IMR-90 (cell line): Measurements from ENCODE around the gene CSE1L. TPM values are rescaled to one million over a fixed set of nuclear protein-coding genes. Genes with fewer than 3 reads are reported as not detected.

ENCODE experiments used
- ATAC-seq: fragments of 200-7000 bp; cut with Tn5 transposase; 2 replicates; pipeline ENCODE4 v1.9.1; 2020; ENCODE audit warnings: low read depth, mild to moderate bottlenecking, moderate library complexity
- BruUV-seq: library from RNA; stranded (reverse); fragments of 400-500 nt; replicated peaks from 2 replicates; lab custom pipeline; 2021; lab: Mats Ljungman, UMichigan
- CTCF ChIA-PET: fragments of 300-600 bp; formaldehyde crosslinking; extraction: SDS; loops from one replicate; lab custom pipeline; 2021; ENCODE audit warnings: antibody characterized with exemption; lab: Yijun Ruan, JAX
- POLR2A ChIA-PET: fragments of 300-600 bp; sonication (Branson Sonifier 250); formaldehyde crosslinking; loops from one replicate; lab custom pipeline; 2022; ENCODE audit warnings: antibody characterized with exemption; ENCODE audit not compliant: unreplicated experiment; lab: Charles Lee
- DNase-seq: peaks from one replicate; pipeline ENCODE4 v3.0.0; 2013
- H2AFZ ChIP-seq: replicated peaks from 2 replicates; pipeline ENCODE3; 2013; ENCODE audit warnings: low read length, mild to moderate bottlenecking; ENCODE audit not compliant: poor library complexity
- H2AK5ac ChIP-seq: 2 replicates; pipeline ENCODE4 v1.6.1; 2013; ENCODE audit warnings: low read depth, low read length, inconsistent platforms
- H2AK9ac ChIP-seq: replicated peaks from 2 replicates; pipeline ENCODE3; 2013; ENCODE audit warnings: mild to moderate bottlenecking, low read depth, low read length, moderate library complexity; ENCODE audit not compliant: poor library complexity
- H2BK120ac ChIP-seq: 2 replicates; pipeline ENCODE4 v1.6.1; 2013; ENCODE audit warnings: low read depth, low read length, inconsistent platforms
- H2BK15ac ChIP-seq: 3 replicates; pipeline ENCODE4 v1.6.1; 2013; ENCODE audit warnings: low read depth, low read length, inconsistent platforms
- H2BK20ac ChIP-seq: 2 replicates; pipeline ENCODE4 v1.6.1; 2013; ENCODE audit warnings: low read depth, mild to moderate bottlenecking, inconsistent platforms, low read length, moderate library complexity
- H2BK5ac ChIP-seq: 2 replicates; pipeline ENCODE4 v1.6.1; 2013; ENCODE audit warnings: mild to moderate bottlenecking, low read depth, low read length, inconsistent platforms; ENCODE audit not compliant: poor library complexity, severe bottlenecking
- H3K14ac ChIP-seq: replicated peaks from 2 replicates; pipeline ENCODE4 v1.6.1; 2013; ENCODE audit warnings: low read depth, low read length, inconsistent platforms
- H3K18ac ChIP-seq: 2 replicates; pipeline ENCODE4 v1.6.1; 2013; ENCODE audit warnings: low read depth, low read length, control low read depth
- H3K23ac ChIP-seq: 2 replicates; pipeline ENCODE4 v1.6.1; 2013; ENCODE audit warnings: low read depth, low read length, inconsistent platforms
- H3K27ac ChIP-seq: 2 replicates; pipeline ENCODE4 v1.5.1; 2013; ENCODE audit warnings: mild to moderate bottlenecking, control low read depth, low read length; ENCODE audit not compliant: insufficient read depth
- H3K27me3 ChIP-seq: 2 replicates; pipeline ENCODE4 v1.6.1; 2013; ENCODE audit warnings: low read length; ENCODE audit not compliant: control insufficient read depth, insufficient read depth
- H3K36me3 ChIP-seq: 2 replicates; pipeline ENCODE4 v1.6.1; 2013; ENCODE audit warnings: low read length, mixed read lengths; ENCODE audit not compliant: control insufficient read depth, insufficient read depth
- H3K4ac ChIP-seq: 2 replicates; pipeline ENCODE4 v1.6.1; 2013; ENCODE audit warnings: low read depth, low read length, inconsistent platforms
- H3K4me1 ChIP-seq: 2 replicates; pipeline ENCODE4 v1.6.1; 2013; ENCODE audit warnings: low read length, mixed read lengths; ENCODE audit not compliant: control insufficient read depth, insufficient read depth
- H3K4me2 ChIP-seq: 2 replicates; pipeline ENCODE4 v1.6.1; 2013; ENCODE audit warnings: low read depth, mild to moderate bottlenecking, control low read depth, low read length, moderate library complexity
- H3K4me3 ChIP-seq: 2 replicates; pipeline ENCODE4 v1.5.1; 2013; ENCODE audit warnings: low read depth, mild to moderate bottlenecking, control low read depth, low read length, moderate library complexity; ENCODE audit not compliant: insufficient read depth
- H3K56ac ChIP-seq: 2 replicates; pipeline ENCODE4 v1.6.1; 2013; ENCODE audit warnings: low read length, inconsistent platforms; ENCODE audit not compliant: insufficient read depth; ENCODE audit errors: extremely low read depth
- H3K79me1 ChIP-seq, 2 experiments: 2 replicates each; pipeline ENCODE4 v1.6.1; 2013; ENCODE audit warnings: low read length in 2 of 2, inconsistent platforms in 1 of 2, low read depth in 1 of 2
- H3K9ac ChIP-seq: 2 replicates; pipeline ENCODE4 v1.6.1; 2013; ENCODE audit warnings: low read depth, low read length, control low read depth
- H3K9me1 ChIP-seq: 2 replicates; pipeline ENCODE4 v1.6.1; 2013; ENCODE audit warnings: low read length, inconsistent platforms; ENCODE audit not compliant: insufficient read depth
- H3K9me3 ChIP-seq: 2 replicates; pipeline ENCODE4 v1.6.1; 2013; ENCODE audit warnings: low read length; ENCODE audit not compliant: control insufficient read depth, insufficient read depth
- H4K20me1 ChIP-seq: 2 replicates; pipeline ENCODE4 v1.6.1; 2013; ENCODE audit warnings: low read length, inconsistent platforms; ENCODE audit not compliant: insufficient read depth
- H4K5ac ChIP-seq: 2 replicates; pipeline ENCODE4 v1.6.1; 2013; ENCODE audit warnings: mild to moderate bottlenecking, low read depth, low read length, control low read depth
- H4K8ac ChIP-seq, 2 experiments: 2 replicates each; pipeline ENCODE4 v1.6.1; 2013; ENCODE audit warnings: low read depth in 2 of 2, low read length in 2 of 2, control low read depth in 1 of 2, inconsistent platforms in 1 of 2
- H4K91ac ChIP-seq: 2 replicates; pipeline ENCODE4 v1.6.1; 2013; ENCODE audit warnings: low read depth, low read length, inconsistent platforms; ENCODE audit not compliant: insufficient read depth
- RFX5 ChIP-seq: IDR thresholded peaks from 2 replicates; pipeline ENCODE4 v1.8.0; 2012; ENCODE audit warnings: low read depth, mild to moderate bottlenecking, low read length, moderate library complexity
- dilution Hi-C: fragments of 300-500 bp; cut with HindIII; formaldehyde crosslinking; loops from one replicate; pipeline ENCODE4 v1.14.3; 2018; ENCODE audit warnings: low sequenced_read_pairs; ENCODE audit not compliant: unreplicated experiment
- in situ Hi-C: fragments of 300-500 bp; cut with MboI; formaldehyde crosslinking; loops from 3 replicates; pipeline ENCODE4 v1.14.3; 2019; ENCODE audit warnings: low sequenced_read_pairs, inconsistent platforms, mixed read lengths
- intact Hi-C: fragments of 100-400 bp; cut with micrococcal nuclease; formaldehyde crosslinking; loops from 2 replicates; pipeline ENCODE4 v1.10.0; 2022
- polyA plus RNA-seq, 3 experiments: library from polyadenylated mRNA; depleted of rRNA; stranded (reverse); fragments of >200 nt; gene quantifications; 2 replicates each; pipeline ENCODE4 v1.2.3, GENCODE V29; 2012; ENCODE audit warnings: low replicate concordance in 1 of 3
- total RNA-seq: library from RNA; depleted of rRNA; stranded (reverse); fragments of >200 nt; gene quantifications from 2 replicates; pipeline ENCODE4 v1.2.3, GENCODE V29; 2012
- TF ChIP-seq, protein P1 (sequence below): fragments of 150-350 bp; IDR thresholded peaks from 2 replicates; pipeline ENCODE4 v1.6.1; 2017; ENCODE audit warnings: mild to moderate bottlenecking, antibody characterized with exemption, low read length, low read depth

The CSE1L gene
- total and polyA plus RNA-seq, 2 of the 4 experiments (the other 2 are of a cell fraction) = 34.3 to 81.7 TPM

- no peak for TF ChIP-seq RFX5
- TF ChIP-seq, protein P1, sequence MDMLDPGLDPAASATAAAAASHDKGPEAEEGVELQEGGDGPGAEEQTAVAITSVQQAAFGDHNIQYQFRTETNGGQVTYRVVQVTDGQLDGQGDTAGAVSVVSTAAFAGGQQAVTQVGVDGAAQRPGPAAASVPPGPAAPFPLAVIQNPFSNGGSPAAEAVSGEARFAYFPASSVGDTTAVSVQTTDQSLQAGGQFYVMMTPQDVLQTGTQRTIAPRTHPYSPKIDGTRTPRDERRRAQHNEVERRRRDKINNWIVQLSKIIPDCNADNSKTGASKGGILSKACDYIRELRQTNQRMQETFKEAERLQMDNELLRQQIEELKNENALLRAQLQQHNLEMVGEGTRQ = no peak
- dilution Hi-C loops (no loop called here), in situ Hi-C loops (no loop called here), intact Hi-C loops (loop anchor here (10.0 kb wide), 1 partner anchor 46 kb away; the partner anchor contains the start of gene STAU1)
- no peak overlapping the region for H2BK120ac ChIP-seq
- no peak overlapping the region for H3K27ac ChIP-seq
- H3K79me1 ChIP-seq = peaks cover 22 to 46% of the 10 kb centered on the region in 2 experiments
- no peak overlapping the region for H3K23ac ChIP-seq
- peaks cover 8% of the 10 kb centered on the region for H3K36me3 ChIP-seq
- ATAC-seq = no peak
- H3K9ac ChIP-seq = no peak overlapping the region
- no peak overlapping the region for H3K4me2 ChIP-seq
- no peaks in the 10 kb centered on the region; the same call in 1 of the 2 replicates for H3K9me1 ChIP-seq
- no peak overlapping the region for H3K4ac ChIP-seq
- POLR2A ChIA-PET = no interaction called here
- no peak overlapping the region for H2BK20ac ChIP-seq
- no peak overlapping the region for H4K8ac ChIP-seq
- peaks cover 2% of the 10 kb centered on the region; the same call in 1 of the 2 replicates for H3K4me1 ChIP-seq
- DNase-seq = no peak
- H3K56ac ChIP-seq = no peak overlapping the region
- no peak overlapping the region for H2BK5ac ChIP-seq
- no peak overlapping the region for H4K5ac ChIP-seq
- CTCF ChIA-PET = interaction anchor here (0.6 kb wide), 1 partner anchor 44 kb away, joined by 3 read pairs; no protein-coding TSS in a partner anchor
- BruUV-seq = no TSS peak
- H2AK5ac ChIP-seq = no peak overlapping the region
- no peak overlapping the region for H3K18ac ChIP-seq
- no peak overlapping the region for H2AFZ ChIP-seq
- H3K14ac ChIP-seq = no peak overlapping the region
- no peak overlapping the region for H2BK15ac ChIP-seq
- H4K20me1 ChIP-seq = peaks cover 7% of the 10 kb centered on the region
- H3K9me3 ChIP-seq = no peaks in the 10 kb centered on the region
- no peaks in the 10 kb centered on the region for H3K27me3 ChIP-seq
- no peak overlapping the region for H2AK9ac ChIP-seq
- H3K4me3 ChIP-seq = no peak overlapping the region
- no peak overlapping the region for H4K91ac ChIP-seq
Measured at GRCh38 chr20:49138431-49138830, 92.3 kb downstream of the CSE1L start.
